ENCODE results near the gene HOXD12.

HOXD12 gene

GRCh38 chr2:176080540-176081375, 18.8 kb upstream of the HOXD12 start:
- no peak for DNase-seq (ENCODE audit: low spot score)

GRCh38 chr2:176081376-176081836, 18.2 kb upstream of the HOXD12 start:
- no peak for DNase-seq (ENCODE audit: low spot score)

- no peak for DNase-seq (ENCODE audit: low spot score)
These were observed 17.6 kb upstream of the HOXD12 start for GRCh38 chr2:176081837-176082524.

DNA sequence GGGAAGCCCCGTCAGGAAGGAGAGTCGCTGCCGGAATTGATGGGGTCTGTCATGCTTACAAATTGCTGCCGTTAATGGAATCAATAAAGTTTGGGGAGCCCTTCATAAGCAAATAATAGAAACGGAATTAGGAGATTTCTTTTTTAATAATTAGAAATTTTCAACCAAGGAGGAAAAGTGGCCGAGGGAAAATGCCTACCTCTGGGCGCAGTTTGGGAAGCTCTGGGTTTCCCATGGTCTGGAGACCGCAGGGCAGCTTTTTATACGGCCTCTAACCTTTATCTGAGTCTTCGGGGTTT, 17.1 kb upstream of the HOXD12 start:
- DNase-seq (ENCODE audit: low spot score), result no peak

- DNase-seq (ENCODE audit: low spot score), result no peak
These were observed 16.5 kb upstream of the HOXD12 start for GRCh38 chr2:176082824-176083751.

- DNase-seq (ENCODE audit: low spot score), result no peak
These were observed 15.8 kb upstream of the HOXD12 start, which contains the start of gene EVX2 for GRCh38 chr2:176083796-176084261. TSS of gene EVX2 (minus strand) at chr2:176083962. CDS start at chr2:176083776, 186 bp downstream.

DNA sequence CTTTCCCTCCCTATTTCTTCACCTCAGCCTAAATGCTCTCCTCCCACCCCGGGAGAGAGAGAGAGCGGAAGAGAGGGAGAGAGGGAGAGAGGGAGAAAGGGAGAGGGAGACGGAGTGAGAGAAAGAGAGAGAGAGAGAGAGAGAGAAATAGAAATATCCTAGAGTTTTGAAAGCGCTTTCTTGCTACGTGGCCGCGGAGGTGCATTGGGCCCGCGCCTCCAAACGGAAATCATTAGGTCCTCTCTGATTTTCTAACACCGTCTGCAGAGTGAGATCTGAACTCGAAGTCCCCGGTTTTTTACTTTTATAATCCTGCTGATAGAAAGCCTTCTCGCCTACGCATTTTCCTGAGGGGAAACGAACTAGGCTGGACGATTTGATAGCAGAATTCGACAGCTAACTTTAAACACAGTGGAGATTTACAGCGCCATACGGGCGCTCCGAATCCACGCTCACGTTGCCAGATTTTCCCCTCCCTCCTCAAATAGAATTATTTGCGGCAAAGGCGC, 14.9 kb upstream of the HOXD12 start:
- DNase-seq (ENCODE audit: low spot score), result no peak

DNA sequence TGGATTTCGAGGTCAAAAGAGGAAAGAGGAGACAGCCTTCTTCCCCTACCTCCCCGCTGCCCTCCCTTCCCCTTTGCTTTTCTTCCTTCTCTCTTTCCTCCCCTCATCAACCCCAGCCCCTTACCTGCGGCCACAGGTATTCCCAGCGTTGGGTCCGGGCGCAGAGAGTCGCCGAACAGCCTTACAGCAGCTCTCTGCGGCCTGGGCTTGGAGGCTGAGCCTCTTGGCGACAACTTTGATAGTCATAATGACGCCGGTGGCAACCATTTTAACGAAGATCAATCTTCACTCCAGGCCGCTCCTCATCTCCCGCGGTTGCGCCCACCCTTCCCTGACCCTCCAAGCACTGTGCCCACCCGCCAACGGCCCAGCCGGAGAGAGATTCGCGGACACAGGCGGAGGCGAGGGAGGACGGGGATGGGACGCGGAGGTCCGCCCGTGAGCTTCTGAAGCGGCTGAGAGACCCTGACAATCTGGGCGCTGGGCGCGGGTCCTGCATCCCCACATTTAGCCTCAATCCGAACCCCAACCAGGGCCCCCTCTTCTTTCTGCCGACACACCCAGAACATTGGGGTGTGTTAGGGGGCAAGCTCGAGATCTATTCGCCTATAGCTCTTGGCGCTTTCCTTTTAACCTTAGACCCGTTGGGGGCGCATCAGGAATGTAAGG, 14.3 kb upstream of the HOXD12 start:
- no peak for DNase-seq (ENCODE audit: low spot score)

GRCh38 chr2:176085861-176086771, 13.5 kb upstream of the HOXD12 start:
- no peak for DNase-seq (ENCODE audit: low spot score)

- no peak for DNase-seq (ENCODE audit: low spot score)
These were observed 12.1 kb upstream of the HOXD12 start for GRCh38 chr2:176087330-176088047.

DNA sequence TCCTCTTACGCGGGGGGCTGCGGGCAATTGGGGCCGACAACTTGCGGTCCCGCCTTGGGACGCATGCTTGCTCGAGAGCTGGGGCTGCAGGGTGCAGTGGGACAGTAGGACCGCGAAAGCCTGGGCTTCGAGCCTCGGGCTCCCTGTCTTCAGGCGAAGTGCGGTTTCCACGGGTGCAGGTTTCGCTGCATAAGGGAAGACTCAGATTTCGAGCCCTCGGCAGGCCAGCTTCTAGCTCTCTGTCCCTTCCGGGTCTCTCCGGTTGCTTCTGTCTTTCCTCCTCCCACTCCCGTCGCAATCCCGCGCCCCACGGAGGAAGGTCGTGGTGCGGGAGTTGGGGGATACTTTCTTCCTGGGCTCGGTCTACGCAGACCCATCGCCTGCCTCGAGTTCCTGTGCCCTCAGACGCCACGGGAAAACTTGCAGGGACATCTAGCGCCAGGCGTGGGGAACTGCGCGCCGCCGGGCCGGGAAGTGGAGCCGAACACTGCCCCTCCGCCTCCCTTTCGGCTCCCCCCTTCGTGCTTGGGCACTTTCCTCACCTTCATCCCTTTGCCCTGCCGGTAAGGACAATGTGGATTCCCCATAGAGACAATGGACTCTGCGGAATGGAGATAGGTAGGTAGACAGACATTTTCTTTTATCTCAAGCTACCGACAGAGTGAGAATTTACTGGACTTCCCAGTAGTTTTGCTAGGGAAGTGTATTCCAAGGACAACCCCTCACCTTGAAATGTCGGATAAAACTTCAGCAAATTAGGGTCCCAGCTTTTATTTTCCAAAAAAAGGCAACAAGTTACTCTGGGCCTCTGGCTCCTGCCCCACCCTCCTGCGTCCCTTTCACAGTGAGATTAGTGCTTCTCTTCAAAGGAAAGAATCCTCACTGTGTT, 11.3 kb upstream of the HOXD12 start:
- peak; percentile 14 for DNase-seq (ENCODE audit: low spot score)

DNA sequence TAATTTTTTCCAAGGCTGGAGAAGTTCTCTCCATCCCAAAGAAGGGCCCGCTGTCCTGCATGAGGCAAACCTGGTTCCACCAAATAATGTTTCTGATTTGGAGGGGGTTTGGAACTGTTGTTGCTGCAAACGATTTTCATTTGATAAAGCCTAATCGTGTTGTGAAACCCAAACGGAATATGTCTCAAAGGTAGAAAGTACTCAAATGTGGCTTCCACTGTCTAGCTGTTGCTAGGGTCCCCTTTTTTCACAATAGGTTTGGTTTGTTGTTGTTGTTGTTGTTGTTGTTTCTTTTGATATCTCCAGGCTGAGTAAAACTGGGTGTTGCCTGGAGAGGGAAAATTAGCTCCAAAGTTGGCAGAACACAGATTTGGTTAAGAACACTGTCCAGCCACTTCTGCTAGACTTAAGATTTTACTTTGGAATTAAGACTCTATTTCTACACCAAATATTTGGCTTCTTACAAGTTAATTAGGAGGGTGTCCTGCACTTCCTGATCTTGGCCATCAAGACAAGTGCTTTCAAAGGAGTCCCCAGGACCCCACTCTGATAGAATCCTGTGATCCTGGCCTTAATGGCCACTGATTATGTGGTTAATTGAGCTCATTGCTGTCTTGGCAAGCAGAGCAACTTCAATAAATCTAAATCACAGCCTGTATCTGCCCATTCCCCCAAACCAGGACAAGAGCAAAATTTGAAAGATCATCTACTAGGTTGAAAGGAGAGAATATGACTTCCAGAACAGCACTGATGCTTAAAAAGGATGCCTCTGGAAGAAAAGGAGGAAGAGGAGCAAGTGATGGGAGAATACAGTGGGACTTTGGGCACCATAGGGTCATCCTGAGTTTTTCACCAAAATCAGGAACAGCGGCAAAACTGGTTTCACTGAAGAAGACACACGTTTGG, 10.4 kb upstream of the HOXD12 start:
- no peak for DNase-seq (ENCODE audit: low spot score)

DNA sequence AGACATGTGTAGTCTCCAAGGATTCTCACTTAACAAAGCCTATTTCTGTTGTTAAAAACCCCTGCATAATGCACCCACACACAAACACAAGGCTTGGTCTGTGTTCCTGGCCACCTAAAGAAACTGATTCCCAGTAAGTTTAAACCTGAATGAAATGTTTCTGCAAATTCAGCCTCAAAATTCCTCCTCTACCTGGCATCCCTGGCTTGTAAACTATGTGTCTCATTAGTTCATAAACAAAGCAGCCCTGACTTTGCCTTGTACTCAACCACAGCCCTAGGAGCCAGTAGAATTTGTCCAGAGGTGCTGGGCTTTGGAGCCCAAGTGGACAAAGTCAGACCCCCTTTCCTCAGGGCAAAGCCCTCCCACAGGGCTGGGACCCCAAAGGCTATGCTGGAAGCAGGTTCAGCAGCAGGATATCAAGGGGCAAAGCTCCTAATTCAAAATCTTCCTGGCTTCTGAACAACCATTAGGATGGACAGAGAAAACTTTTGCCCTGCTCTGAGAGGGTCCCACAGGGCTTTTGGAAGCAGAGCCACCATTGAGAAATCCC, 9.7 kb upstream of the HOXD12 start:
- DNase-seq (ENCODE audit: low spot score), result no peak

GRCh38 chr2:176090862-176091261, 8.7 kb upstream of the HOXD12 start:
- DNase-seq (ENCODE audit: low spot score), result no peak

GRCh38 chr2:176091329-176092258, 8.0 kb upstream of the HOXD12 start:
- no peak for DNase-seq (ENCODE audit: low spot score)

Data from CD4-positive, alpha-beta T cell treated with Interleukin-15 for 4 hours (primary cell).